Measurements from ENCODE around the gene TBC1D22A.

The TBC1D22A gene

DNA sequence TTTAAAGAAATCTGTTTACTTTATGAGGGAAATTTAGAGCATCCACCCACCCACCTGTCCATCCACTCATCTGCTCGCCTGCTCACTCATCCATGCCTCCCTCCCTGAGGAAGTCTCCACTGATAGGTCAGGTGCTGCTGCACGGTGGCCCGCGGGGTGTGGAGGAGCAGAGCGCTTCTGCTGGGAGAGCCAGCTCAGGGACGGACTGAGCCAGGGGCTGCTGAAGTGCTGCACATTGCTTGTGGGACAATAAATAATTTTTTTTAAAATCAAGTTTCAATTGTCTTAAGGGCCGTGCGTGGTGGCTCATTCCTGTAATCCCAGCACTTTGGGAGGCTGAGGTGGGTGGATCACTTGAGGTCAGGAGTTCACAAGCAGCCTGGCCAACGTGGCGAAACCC, 148.9 kb downstream of the TBC1D22A start:
- DNase-seq = no peak

DNA sequence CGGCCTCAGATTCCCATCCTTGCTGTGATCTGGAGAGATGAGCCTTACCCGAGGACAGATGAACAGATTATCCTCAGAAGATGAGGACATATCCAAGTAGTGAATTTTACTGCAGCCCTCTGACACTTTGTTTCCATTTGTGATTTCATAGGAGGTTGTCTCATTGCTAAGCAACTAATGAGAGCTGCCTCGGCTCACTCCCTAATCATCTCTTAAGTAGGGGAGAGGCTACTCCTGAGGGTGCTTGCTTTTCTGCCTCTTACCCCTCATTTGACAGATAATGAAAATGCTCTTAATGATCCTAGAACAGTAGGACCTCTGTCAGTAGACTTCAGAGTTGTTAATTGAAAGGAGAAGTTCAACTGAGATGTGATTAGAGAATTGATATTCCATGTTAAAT, 150.9 kb downstream of the TBC1D22A start:
- no peak for DNase-seq

DNA sequence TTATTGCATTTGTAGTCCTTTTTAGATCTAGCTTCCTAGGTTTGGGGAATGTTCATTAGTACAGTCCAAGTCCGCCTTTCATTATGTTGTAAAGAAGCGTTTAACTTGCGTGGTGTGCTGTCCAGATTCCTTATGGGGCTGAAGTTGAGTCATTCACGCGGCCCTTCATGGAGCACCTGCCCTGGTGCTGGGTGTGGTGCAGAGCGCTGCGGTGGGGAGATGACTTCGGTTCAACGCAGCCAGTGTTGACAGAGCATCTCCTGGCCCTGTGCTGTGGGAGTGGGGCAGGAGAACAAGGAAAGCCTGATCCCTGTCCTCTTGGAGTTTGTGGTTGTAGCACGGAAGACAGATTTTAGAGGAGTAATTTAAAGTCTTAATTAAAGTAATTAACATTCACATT, 152.0 kb downstream of the TBC1D22A start:
- DNase-seq = no peak

DNA sequence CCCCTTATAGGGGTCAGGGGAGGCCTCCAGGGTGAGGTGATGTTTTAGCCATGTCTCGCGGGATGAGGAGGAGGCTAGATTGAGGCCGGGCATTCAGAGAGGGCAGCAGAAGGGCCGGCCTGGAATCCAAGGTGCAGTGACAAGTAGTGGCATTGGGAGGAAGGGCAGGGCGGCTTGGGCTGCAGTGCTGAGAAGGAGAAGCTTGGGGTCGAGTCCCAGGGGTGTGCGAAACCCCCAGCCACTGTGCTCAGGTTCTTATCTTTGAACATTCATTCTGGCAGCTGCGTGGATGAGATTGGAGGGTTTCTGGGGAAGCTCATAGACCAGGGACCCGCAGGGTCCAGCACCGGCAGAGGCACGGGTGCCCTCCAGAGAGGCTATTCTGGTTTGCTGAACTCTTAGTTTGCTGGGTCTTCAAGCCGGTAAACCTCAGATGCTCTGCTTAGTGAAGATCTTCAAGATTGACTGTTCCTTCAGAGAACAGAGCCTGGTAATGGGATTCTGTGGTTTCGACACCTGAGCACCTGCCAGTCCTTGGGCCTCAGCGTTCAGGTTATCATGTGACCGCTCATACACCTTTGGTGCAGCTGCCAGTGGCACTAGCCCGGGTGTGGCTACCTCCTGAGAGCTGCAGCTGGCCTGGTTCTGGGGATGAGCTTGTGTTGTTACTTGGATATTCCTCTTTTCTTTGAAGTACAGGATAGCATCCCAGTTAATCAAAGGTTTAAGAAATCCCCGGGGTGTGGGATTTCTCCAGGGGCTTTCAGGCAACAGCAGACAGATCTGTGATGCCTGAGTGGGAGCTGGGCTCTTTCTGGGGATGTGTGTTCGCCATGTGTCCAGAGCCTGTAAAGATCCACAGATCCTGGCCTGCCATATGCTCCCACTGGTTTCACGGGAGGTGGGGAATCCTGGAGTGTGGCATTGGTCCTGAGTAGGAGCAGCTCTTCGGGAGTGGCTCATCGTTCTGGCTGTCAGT, 152.8 kb downstream of the TBC1D22A start:
- no peak for DNase-seq

DNA sequence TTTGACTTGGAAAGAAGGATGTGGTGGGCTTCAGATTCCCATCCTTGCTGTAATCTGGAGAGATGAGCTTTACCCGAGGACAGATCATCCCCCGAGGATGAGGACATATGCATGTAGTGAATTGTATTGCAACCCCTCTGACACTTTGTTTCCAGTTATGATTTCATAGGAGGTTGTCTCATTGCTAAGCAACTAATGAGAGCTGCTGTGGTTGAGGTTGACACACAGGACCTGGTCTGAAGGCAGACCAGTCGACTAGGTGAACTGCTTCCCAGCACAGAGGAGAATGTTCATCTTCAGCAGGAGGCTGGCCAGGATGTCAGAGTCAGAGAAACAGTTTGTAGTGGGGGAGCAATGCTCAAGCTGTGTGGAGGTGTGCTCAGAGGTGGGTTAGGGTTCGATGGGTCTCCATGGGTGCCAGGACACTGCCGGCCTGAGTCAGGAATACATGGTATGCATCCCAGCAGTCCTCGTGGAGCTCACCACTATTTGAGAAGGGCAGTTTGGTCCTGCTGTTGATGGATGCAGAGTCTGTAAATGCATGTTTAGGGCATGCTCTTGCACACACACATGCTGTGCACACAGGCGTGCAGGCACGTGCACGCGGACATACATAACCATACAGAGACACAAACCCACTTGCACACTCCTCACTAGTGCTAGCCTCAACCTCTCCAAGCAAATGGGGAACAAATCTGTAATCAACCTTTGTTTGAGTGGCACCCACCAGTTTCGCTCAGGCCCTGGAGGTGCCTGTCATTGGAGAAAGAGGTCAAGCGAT, 153.7 kb downstream of the TBC1D22A start:
- no peak for DNase-seq

DNA sequence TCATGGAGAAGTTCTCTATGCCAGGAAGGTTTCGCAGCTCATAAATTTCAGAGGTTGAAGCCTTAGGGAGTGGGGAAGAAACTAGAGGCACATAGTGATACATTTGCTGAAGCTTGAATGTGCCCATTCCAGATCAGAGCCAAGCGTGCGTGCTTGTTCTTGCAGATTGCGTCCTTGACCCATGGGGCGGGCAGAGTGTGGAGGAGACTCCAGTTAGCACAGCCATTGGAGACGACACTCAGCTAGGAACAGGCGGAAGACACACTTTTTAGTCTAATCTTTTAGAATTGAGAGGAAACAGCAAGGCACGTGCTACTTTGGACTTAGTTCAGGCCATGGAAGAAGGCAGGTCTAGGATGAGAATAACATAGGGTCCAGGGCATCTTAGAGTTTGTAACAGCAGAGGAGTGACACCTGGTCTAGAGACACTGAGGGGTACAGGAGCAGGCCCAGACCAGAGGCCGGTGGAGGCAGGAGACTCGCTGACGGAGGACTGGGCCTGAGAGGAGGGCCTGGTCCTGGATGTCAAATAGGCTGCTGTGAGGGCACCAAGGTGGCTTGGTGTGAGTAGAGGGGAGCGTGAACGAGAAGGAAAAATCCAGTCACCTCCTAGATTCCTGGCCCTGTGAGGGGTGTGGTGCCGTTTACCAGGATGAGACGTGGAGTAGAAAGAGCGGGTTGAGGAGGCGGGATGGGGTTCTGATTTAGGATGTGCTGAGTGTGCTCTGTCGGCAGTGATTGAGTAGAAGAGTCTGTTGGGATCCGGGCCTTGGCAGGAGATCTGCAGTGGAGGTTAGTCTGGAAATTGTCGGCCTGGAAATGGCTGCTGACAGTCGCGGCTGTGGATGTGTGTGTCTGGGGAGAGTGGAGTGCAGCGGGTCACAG, 154.7 kb downstream of the TBC1D22A start:
- DNase-seq = no peak

DNA sequence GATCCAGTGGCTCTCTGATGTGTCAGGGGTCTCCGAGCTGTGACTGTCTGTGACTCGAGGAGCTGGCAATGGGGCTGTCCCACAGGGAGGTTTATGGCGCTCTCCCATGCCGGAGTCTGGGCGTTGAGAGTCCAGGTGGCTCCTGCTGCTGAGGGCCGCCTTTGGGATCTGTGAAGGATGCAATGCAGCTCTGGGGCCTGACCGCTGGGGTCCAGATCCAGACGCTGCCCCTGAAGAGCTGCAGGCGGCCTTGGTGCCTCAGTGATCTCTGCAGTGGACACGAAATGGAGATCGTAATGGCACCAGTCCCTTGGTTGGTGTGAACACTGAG, 155.3 kb downstream of the TBC1D22A start:
- DNase-seq = no peak

DNA sequence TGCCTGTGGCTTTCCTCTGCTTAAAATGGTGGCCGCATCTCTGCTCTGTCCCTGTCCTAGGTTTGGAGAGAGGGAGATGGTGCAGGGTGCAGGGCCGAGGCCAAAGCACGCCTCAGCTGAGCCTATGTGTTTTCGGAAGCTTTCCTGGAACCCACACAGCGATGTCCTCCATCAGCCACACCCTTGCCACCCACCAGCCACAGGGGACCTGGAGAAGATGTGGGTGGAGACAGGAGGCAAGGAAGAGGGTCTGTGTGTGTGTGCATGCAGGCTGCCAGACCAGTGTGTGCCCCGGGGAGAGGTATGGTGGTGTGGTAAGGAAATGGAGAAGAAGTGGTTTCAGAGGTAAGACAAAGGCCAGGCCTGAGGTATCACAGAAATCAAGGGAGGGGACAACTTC, 155.7 kb downstream of the TBC1D22A start:
- no peak for DNase-seq

DNA sequence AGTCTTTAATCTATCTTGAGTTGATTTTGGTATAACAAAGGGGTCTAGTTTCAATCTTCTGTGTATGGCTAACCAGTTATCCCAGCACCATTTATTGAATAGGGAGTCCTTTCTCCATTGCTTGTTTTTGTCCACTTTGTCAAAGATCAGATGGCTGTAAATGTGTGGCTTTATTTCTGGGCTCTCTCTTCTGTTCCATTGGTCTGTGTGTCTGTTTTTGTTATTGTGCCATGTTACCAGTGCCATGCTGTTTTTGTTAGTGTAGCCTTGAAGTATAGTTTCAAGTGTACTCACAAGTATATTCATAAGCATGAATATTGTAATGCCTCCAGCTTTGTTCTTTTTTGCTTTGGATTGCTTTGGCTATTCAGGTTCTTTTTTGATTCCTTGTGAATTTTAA, 159.6 kb downstream of the TBC1D22A start:
- no peak for DNase-seq

DNA sequence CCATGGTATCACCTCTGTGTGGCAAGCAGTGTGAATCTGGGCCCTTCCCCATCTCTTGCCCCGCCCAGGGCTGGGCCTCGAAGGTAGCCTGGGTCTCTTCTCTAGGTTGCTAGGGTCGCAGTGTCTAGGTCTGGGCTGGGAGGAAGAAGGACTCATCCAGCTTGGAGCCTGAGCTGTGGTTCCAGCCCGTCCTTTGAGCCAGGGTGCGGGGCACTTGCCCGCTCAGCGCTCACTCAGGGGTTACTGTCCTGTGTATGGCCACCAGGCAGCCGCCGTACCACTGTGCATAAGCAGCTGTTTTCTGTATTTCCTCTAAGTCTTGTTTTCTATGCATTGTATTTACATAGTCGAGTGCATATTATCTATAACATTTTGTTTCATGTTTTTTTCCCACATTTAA, 160.9 kb downstream of the TBC1D22A start:
- no peak for DNase-seq

DNA sequence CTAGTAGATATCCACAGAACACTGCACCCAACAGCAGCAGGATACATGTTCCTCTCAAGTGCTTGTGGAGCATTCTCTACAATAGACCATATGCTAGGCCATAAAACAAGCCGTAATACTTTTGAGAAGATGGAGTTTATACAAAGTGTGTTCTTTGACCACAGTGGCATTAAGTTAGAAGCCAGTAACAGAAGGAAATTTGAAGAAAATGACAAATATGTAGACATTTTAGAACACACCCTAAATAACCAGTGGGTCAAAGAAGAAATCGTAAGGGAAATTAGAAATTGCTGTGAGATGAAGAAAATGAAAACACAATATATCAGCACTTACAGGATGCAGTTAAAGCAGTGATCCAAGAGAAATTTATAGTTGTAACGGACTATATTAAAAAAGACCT, 163.4 kb downstream of the TBC1D22A start:
- no peak for DNase-seq

DNA sequence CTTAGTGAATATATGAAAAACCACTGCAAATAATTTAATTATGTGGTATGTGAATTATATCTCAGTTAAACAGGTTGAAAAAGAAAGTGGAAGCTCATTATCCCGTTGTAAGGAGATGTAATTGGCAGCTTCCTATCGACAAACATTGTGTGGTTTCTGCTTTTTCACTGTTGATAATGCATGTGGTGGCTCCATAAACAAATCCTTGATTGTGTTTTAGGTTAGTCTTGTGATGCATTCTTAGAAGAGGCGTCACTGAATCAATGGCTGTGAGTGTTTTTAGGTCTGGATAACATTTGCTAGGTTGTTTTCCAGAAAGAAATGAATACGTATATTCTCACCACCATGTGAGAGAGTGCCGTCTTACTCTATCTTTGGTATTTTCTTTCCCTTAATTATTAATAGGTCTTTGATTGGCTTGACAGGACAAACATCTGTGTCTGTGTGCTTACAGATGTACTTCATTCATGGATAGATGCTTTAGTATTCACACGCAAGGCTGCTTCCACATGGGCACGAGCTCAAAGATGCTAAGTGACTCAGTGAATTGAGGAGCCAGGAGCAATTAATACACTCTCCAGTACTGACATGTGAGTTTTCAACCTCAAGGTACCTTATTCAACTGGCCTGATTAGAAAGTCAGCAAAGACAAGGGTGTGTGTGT, 166.7 kb downstream of the TBC1D22A start:
- DNase-seq = peak; percentile 65

DNA sequence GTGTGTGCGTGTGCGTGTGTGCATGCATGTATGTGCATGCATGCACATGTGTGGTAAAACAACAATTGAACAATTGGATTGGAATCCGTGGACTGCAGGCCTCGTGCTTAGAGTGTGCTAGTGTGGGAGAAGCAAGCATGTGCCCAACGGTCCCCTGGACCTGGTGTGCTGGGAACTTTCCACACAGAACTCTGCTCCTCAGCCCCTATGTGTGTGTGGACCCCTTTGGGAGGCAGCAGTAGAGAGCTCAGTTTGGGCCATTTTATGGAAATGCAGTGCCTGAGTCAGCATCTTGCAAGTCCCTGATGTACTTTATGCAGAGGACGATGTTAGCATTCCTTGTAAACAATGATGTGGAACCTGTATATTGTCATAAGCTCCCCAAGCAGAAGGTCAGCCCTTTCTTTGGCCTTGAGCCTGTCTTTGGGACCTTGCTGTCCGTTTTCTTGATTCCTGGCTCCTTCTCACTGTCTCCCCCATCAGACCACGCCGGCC, 167.3 kb downstream of the TBC1D22A start:
- no peak for DNase-seq

DNA sequence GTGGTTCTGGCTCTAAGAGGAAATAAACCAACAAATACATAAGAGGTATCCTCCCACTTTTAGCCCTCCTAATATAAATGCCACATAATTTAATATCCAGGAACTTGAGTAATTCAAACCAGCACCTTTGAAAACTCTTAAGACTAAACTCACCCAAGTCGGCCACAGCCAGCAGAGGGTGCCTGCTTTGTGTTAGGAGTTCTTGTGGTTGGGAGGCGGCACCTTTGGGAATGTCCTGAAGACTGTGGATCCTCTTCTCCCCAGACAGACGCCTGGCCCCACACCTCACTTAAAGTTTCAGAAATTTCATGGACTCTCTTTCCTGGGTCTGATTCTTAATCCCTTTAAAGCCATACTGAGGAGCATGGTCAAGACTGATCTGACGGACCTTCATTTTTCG, 169.0 kb downstream of the TBC1D22A start:
- DNase-seq = peak; percentile 40

DNA sequence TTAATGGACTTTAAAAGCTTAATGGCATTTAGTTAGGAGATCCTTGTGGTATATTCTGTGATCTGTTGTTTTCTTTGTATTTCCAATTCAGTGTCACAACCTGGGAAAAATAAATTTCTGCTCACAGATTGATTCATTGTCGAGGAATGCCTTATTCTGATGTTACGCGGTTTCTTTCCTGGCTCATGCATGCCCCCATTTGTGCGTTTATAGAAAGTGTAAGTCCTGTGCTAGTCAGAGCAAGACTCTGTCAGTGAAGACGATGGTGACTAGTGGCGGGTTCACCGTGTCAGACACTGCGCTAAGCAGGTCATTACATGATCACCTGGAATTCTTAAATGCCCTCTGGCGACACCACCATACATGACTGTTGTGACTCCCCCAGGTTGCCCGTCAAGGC, 169.4 kb downstream of the TBC1D22A start:
- DNase-seq = peak; percentile 27

DNA sequence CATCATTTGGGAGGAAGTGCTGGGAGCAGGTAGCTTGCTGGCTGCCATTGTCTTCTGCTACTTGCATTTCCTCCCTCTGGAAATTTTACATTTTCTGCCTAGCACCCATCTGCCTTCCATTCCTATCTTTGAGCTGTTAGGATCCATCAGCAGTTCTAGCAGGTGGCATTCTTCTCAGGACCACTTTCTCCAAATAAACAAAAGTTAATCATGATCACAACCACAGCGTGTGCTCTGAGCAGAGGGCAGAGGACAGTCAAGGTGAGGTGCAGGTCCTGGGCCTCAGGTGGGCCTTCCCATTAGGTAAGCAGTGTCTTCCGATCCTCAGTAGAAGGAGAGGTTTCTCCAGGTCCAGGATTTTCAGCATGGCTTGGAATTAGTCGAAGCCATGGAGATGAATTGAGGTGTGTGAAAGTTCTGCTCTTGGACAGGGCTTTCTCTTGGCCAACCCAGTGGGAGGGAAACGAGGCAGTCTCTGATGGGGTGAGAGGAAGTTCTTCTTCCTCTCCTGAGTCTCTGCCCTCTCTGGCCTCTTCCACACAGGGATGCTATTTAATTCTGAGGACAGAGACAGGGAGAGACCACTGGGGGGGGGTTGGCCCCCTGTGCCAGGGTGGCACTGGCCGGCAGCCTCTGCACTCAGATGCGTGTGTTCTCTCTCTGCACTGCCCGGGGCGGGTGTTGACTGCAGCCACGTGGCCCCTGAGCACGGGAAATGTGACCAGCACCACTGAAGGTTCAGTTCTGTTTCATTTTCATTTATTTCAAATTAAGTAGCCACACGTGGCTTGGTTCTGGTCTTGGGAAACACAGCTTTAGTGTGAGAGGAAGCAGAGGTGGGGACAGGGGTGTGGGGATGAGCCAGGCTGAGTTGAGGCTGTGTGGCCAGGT, 170.8 kb downstream of the TBC1D22A start:
- no peak for DNase-seq

DNA sequence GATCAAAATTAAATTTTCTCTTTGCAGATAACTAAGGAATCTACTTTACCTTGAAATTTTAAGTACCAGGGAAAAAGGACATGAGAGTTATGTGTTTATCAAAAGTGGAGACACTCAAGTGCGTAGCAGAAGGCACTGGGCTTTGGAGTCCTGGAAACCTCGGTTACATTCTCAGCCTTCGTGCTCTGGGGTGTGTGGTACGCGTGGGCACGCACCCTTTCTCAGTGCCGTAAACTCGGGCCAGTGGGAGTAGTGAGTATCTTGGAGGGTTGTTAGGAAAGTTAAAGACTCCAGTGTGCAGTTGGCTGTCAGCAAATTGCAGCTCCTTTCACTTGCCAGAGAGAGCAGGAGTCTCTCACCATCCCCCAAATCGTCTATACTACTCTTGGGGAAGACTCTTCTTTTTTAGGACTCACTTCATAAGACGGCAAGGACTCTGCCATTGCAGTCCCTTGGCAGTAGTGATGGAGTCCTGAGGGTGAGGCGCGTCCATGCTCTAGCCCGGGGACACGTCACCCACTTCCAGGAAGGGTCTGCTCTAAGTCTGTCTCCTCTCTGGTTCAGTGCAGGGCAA, 171.8 kb downstream of the TBC1D22A start:
- DNase-seq = no peak

DNA sequence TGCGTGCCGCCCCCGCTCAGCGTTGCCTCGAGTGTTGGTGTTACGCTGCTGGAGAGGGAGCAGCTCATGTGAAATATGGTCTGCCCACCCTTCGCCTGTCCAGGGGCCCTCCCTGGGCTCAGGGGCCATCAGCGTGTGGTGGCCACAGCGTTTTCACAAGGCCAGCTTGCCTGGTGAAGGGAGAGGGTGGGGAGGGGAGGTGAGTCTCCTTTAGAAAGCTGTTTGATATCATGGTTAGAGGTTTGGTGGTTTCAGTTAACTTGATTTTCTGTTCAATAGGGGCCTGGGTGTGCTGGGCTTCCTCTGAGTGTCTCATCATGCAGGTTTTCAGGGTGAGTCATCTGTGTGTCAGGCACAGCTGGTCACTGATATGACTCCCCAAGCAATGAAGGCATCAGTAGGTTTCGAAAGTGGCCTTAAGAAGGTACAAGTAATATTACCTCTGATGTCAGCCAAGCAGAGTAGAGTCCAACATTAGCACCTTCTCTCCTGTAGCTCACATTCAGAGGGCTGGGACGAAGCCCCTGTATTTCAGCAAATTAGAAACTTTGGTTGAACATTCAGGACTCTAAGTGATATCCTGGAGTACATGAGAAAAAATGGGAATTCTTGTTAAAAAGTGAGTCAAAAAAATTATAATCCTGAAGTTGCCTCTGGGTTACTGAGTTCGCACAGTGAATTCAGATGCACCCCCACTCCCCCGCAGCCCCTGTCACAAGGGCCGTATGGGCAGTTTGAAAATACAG, 172.5 kb downstream of the TBC1D22A start:
- DNase-seq = peak; percentile 92

DNA sequence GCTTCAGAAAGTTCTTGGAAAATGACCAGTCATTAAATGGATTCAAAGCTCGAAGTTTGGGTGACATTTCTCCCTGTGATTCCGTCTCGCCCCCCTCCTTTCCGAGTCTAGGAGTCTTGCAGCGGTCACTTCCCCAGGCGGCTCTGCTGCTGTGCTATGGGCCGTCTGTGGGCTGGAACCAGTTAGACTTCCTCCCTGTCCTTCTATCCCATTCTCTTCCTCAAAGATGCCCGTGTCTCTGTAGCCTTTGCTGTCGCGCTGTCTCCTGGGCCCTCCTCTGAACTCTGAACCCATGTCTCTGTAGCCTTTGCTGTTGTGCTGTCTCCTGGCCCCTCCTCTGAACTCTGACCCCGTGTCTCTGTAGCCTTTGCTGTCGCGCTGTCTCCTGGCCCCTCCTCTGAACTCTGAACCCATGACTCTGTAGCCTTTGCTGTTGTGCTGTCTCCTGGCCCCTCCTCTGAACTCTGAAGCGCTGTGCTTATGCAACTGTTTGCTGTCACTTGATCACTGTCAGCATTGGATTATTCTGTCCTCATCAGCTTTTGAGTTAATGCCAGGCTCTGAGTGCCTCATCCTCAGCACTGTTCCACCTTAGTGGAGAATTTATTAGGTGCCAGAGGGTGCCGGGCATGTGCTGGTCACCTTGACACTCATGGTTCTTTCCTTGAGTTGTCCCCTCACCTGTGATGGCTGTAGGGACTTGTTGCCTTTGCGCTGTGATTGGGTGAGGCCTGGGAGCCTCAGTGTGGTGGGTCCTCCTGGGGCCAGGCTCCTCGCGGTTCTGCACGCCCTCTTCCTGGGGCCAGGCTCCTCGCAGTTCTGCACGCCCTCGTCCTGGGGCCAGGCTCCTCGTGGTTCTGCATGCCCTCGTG, 173.3 kb downstream of the TBC1D22A start:
- DNase-seq = no peak
